HG02938 (cell line): ENCODE measurements around the gene SEZ6L2.
"Not testable (repeated sequence)": the region's sequence is repeated elsewhere in the genome, so short reads cannot be mapped to it uniquely, and the experiment has no call there.

Source experiments
- ATAC-seq: cut with Tn5 transposase; IDR thresholded peaks from one replicate; pipeline ENCODE4 v1.9.1; 2021; ENCODE audit warnings: mild to moderate bottlenecking, moderate library complexity; ENCODE audit not compliant: unreplicated experiment

Gene SEZ6L2

DNA sequence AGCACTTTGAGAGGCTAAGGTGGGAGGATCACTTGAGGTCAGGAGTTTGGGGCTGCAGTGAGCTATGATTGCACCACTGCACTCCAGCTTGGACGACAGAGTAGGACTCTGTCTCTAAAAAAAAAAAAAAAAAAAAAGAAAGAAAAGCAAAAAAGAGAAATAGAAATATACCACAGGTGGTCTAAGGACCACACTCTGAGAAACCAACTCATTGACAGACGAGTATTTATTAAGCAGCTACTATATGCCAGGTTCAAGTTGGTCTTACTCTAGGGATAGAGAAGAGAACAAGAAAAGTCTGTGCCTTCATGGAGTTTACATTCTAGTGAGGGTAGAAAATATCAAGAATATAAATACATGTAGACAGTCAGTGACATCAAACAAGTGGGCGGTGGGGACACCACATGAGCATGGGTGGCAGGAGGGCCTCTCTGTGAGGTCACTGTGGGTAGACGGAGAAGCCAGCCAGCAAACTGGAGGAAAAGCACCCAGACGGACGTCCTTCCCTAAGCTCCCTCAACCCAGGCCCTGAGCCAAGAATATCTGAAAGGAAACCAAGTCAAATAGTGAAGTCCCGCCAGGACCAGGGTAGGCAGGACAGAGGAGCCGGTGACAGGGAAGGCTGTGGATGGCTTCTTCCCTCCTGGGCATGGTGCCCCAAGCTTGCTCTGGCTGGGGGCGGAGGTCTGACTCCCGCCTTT lies 41.1 kb downstream of the SEZ6L2 start:
- ATAC-seq = no peak

DNA sequence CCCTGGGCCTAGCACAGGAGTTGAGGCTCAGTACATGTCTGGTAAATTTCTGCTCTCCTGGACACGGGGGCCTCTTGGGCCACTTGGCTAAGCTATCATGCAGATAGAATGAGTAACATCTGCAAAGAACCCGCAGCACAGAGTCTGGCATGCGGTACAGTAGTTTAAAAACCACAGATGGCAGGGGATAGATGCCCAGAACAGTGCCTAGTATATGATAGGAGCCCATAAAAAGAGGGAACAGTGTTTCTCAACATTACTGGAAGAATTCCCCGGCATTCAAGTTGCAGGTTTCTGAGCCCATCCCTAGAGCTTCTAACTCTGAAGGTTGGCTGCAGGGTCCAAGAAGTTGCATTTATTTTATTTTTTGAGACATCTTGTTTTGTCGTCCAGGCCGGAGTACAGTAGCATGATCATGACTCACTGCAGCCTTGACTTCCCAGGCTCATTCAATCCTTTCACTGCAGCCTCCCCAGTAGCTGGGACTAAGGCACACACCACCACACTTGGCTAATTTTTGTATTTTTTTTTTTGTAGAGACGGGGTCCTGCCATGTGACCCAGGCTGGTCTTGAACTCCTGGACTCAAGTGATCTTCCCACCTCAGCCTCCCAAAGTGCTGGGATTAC lies 42.1 kb downstream of the SEZ6L2 start:
- ATAC-seq = no peak

DNA sequence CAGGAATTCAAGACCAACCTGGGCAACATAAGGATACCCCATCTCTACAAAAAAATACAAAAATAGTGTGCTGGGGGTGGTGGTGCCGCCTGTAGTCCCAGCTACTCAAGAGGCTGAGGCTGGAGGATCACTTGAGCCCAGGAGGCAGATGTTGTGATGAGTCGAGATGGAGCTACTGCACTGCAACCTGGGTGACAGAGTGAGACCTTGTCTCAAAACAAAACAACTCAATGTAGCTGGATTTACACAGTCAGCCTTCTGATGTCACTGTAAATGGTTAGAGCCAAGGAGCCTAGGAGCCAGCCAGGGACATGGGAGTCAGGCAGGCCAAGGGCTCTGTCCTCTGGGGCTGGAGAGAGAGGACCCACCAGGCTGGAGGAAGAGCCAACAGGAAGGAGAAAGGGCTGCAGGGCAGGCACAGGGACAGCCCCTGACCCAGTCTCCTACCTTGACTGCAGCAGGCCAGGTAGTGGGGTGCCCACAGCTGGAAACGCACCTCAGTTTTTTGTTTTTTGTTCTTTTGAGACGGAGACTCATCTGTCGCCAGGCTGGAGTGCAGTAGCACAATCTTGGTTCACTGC lies 44.7 kb downstream of the SEZ6L2 start:
- no peak for ATAC-seq

DNA sequence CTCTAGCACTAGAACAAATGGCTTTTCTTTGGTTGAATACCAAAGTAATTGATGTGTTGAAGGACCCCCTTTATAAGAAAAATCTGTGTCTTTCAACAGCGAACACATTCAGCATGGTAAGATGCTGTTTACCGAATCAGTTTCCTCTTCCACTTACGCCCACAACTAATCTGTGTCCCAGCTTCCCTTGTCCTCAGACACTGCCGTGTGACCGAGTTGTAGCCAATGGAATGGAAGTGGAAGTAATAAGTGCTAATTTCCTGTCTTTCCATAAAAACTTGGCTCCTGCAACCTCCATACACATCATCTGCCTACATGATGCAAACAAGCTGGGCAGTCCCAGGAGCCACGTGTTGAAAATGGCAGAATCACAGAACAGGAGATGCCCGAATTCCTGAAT lies 46.7 kb downstream of the SEZ6L2 start:
- ATAC-seq = no peak

- no peak for ATAC-seq
Observed at GRCh38 chr16:29850998-29851397, 48.4 kb downstream of the SEZ6L2 start.

- ATAC-seq = no peak
Observed at GRCh38 chr16:29849505-29849904, 49.8 kb downstream of the SEZ6L2 start.

DNA sequence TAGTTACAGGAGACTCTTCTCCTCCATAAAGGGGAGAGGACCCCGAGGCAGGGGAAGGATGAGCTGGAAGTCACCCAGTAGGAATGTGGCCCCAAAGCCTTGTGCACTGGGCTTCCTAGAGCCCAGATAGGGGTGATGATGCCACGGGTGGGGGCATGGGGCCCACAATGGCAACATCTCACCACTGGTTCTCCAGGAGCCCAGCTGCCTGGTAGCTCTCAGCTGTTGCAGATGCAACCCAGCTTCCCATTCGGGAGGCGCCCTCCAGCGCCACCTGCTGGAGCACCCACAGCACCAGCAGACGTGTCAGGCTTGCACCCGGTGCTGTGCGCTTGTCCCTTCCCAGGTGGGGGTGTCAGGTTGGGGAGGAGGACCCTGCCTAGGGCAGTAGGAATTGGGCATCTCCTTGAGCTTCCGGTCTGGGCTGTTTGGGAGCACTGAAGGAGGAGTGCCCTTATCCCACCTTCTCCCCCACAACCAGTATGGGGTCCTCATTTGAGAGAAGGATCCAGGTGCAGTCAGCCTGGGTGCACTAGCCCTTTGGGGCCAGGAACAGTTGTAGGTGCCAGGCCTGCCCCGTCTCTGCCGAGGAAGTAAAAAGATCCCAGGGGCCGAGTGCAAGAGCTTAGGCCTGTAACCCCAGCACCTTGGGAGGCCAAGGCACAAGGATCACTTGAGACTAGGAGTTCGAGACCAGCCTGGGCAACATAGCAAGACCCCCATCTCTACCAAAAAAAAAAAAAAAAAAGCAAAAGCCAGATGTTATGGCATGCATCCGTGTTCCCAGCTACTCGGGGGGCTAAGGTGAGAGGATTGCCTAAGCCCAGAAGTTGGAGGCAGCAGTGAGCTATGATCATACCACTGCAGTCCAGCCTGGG lies 50.7 kb downstream of the SEZ6L2 start:
- ATAC-seq = no peak

DNA sequence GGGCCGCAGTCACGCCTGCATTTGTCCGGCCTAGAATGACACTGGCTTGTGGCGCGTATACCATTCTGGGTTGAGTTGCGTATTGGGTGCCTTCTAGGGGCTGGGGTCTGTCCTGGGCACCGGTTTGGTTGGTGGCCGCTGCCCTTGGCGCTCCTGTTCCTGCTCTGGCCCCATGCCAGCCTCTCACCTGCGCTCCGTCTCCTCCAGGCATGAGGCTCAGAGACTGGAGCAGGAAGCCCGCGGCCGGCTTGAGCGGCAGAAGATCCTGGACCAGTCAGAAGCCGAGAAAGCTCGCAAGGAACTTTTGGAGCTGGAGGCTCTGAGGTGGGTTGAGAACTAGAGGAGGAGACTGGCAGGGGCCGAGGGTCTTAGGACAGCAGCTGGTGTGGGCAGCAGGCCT lies 53.7 kb downstream of the SEZ6L2 start:
- no peak for ATAC-seq

- ATAC-seq = no peak
Observed at GRCh38 chr16:29844575-29845331, 54.6 kb downstream of the SEZ6L2 start.

DNA sequence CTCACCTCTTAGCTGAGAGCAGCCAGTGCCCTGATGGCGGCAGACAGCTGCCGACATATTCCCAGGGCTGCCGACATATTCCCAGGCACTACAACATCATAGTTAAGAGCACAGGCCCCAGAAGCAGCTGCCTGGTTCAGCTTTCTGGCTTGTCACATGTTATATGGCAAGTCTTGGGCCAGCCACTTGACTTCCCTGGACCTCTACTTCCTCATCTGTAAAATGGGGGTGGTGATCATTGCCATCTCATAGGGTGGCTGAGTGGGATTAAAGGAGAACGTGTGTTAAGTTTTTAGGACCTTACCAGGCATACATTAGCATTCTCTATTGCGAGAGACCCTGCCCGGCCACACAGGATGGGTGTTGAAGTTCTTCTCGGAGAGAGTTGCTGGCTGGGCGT lies 55.4 kb downstream of the SEZ6L2 start:
- ATAC-seq = no peak

GRCh38 chr16:29842732-29843346 lies 56.5 kb downstream of the SEZ6L2 start:
- ATAC-seq = no peak

- no peak for ATAC-seq
Observed at GRCh38 chr16:29841631-29842030, 57.7 kb downstream of the SEZ6L2 start.

- no peak for ATAC-seq
Observed at GRCh38 chr16:29840240-29840639, 59.1 kb downstream of the SEZ6L2 start.

DNA sequence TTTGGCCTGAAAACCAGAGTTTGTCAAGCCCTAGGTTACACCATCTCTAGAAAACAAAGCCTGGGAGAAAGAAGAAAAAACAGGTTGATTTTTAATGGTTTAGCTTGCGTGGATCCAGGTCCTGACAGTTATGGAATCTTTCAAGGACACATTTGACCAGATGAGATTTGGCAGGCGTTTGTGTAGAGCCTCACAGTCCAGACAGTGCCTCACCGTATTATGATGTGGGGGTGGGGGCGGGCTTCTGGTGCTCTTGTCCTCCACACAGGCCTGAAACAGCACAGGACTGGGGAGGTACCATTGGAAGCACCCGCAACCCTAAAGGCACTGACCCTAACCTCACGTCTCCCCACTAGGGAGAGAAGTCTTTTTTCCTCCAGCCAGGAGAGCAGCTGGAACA lies 59.5 kb downstream of the SEZ6L2 start:
- ATAC-seq = no peak

DNA sequence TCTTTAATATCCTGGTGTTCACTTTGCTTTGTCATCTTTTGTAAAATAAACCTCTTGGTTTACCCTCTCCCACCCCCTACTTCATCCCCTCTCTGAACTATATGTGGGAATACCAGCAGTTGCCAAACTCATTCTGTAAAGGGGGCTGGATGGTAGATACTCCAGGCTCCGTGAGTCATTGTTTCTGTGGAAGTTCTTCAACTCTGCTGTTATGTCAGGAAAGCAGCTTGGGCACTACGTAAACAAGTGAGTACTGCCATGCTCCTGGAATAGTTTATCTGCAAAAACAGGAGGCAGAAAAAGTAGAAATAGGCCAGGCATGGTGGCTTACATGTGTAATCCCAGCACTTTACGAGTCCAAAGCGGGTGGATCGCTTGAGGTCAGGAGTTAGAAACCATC lies 61.5 kb downstream of the SEZ6L2 start:
- ATAC-seq = no peak

DNA sequence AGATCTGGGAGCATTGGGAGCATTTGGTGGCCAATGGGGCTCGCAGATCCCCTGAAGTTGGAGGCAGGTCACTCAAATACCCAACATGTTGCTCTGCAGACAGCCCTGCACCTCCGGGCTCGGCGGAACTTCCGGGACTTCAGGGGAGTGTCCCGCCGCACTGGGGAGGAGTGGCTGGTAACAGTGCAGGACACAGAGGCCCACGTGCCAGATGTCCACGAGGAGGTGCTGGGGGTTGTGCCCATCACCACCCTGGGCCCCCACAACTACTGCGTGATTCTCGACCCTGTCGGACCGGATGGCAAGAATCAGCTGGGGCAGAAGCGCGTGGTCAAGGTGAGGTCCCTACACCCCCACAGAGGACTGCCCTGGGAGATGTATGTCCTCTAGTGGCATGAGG lies 62.7 kb downstream of the SEZ6L2 start:
- no peak for ATAC-seq

- ATAC-seq = no peak
Observed at GRCh38 chr16:29835926-29836325, 63.4 kb downstream of the SEZ6L2 start.

DNA sequence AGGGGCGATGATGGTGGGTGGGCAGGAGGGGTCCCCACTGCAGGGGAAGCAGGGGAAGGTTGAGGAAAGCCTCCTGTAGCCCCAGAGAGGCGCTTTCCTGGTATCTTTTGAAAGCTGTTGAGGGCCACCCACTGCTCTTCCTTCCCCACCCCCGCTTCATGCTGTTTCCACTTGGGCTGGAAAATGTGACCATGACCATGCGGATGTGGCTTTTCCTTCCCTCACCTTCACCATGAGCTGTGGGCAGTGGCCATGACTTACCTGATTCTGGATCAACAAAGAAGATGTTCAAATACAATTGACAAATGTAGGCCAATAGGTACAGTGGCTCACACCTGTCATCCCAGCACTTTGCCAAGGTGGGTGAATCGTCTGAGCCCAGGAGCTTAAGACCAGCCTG lies 65.3 kb downstream of the SEZ6L2 start:
- no peak for ATAC-seq

GRCh38 chr16:29833219-29833618 lies 66.1 kb downstream of the SEZ6L2 start:
- not testable (repeated sequence) for ATAC-seq

DNA sequence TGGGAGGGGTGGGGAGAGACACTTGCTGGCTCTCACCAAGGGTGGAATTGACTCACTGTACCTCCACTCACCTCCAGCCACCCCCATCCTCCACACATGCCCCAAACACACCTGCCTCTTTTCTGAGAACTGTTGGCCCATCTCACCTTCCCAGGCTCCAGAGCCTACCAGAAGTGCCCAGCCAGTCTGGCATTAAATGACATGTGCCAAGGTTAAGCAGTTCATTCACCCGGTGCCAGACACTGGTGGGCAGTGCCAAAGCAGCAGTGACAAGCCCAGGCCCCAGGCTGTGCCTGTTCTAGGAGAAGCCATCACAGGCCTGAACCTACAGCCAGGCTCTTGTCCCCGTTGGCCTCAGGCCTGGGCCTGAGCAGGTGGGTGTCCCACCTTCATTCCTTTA lies 67.9 kb downstream of the SEZ6L2 start:
- no peak for ATAC-seq
